Mucosa of descending colon (tissue), 3 donors: ENCODE results near the gene ADAMTS17. TPM values are rescaled to one million over a fixed set of nuclear protein-coding genes. Genes with fewer than 3 reads are reported as not detected.

Source experiments
- ATAC-seq: fragments of 200-7000 bp; cut with Tn5 transposase; one replicate; pipeline ENCODE4 v1.9.1; 2020; ENCODE audit warnings: mild to moderate bottlenecking, moderate library complexity
- DNase-seq, 3 donors: peaks; one replicate each; pipeline ENCODE4 v3.0.0-alpha.2; 2020
- H3K36me3 ChIP-seq: fragments of 200-600 bp; one replicate; pipeline ENCODE4 v1.8.0; 2021; ENCODE audit warnings: low read depth, mild to moderate bottlenecking
- H3K4me1 ChIP-seq: fragments of 200-600 bp; one replicate; pipeline ENCODE4 v1.8.0; 2021; ENCODE audit warnings: low read depth, mild to moderate bottlenecking
- H3K4me3 ChIP-seq: fragments of 200-600 bp; one replicate; pipeline ENCODE4 v1.8.0; 2021; ENCODE audit warnings: mild to moderate bottlenecking
- H3K9me3 ChIP-seq: fragments of 200-600 bp; one replicate; pipeline ENCODE4 v1.8.0; 2021; ENCODE audit warnings: mild to moderate bottlenecking
- intact Hi-C, 2 donors: fragments of 100-400 bp; cut with DNase I in 1 of 2; cut with micrococcal nuclease in 1 of 2; formaldehyde crosslinking; loops; one replicate each; pipeline versions ENCODE4 v1.11.0 to v1.11.1; 2022; cut with DNase I, micrococcal nuclease
- total RNA-seq, 3 donors: library from RNA; stranded (reverse); fragmentation: NEBNext Ultra II Directional in 2 of 3; extraction: Animal tissue kit (Norgen Biotek cat#: 25700) in 2 of 3; gene quantifications; one replicate each; pipeline versions ENCODE4 v1.2.1 to v1.2.4, GENCODE V29; 2021 to 2023
- TF ChIP-seq, protein P1 (sequence below): fragments of 200-600 bp; IDR thresholded peaks from one replicate; pipeline ENCODE4 v1.8.0; 2022; ENCODE audit warnings: antibody characterized with exemption, mild to moderate bottlenecking
- donor health status: DM: no; HTN: no; CAD: no; lungs with moderate emphysema.
- donor health status: DM: no; HTN: no; CAD: no.
- donor health status: DM: no; HTN: yes; CAD: no.

ADAMTS17 gene
- total RNA-seq, 3 donors from 2014 or later: 5.2 to 13.8 (median 6.3) TPM

DNA sequence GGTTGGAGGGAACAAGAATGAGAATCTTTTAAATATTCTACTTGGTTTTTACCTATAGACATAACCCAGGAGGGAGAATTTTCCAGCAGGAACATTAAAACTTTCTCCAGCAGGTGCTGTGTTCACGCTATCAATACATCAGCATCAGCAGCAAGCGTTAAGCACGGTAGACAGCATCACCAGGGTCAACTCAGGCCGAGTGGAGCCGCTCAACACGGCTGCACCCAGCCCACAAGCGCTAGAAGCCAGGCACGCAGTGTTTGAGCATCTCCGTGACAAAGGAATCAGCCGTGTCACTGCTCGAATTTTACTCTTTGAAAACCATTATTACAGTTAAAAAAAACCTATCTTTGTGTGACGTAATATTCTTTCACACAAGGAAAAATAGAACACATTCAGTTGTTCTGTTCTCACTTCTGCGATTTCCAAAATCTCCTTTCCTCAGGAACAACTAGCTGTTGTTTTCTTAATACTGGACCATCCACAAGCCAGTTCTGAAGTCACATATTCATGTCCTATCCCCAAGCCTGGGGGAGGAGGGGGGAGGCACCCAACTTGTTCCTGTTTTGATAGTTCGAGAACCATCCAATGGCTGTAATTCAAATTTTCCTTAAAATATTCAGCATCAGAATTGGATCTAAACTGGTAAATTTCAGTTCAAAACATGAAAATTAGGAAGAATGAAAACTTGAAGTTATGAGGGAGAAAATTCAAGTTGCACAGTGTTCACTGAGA is 77.9 kb downstream of the ADAMTS17 start:
- DNase-seq: no peak
- H3K4me1 ChIP-seq: no peaks in the 10 kb centered on the region
- H3K9me3 ChIP-seq: no peaks in the 10 kb centered on the region
- H3K4me3 ChIP-seq: no peak overlapping the region
- no peaks in the 10 kb centered on the region for H3K36me3 ChIP-seq
- no peak for ATAC-seq
- intact Hi-C loops: no loop called here
- TF ChIP-seq, protein P1, sequence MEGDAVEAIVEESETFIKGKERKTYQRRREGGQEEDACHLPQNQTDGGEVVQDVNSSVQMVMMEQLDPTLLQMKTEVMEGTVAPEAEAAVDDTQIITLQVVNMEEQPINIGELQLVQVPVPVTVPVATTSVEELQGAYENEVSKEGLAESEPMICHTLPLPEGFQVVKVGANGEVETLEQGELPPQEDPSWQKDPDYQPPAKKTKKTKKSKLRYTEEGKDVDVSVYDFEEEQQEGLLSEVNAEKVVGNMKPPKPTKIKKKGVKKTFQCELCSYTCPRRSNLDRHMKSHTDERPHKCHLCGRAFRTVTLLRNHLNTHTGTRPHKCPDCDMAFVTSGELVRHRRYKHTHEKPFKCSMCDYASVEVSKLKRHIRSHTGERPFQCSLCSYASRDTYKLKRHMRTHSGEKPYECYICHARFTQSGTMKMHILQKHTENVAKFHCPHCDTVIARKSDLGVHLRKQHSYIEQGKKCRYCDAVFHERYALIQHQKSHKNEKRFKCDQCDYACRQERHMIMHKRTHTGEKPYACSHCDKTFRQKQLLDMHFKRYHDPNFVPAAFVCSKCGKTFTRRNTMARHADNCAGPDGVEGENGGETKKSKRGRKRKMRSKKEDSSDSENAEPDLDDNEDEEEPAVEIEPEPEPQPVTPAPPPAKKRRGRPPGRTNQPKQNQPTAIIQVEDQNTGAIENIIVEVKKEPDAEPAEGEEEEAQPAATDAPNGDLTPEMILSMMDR: no peak

DNA sequence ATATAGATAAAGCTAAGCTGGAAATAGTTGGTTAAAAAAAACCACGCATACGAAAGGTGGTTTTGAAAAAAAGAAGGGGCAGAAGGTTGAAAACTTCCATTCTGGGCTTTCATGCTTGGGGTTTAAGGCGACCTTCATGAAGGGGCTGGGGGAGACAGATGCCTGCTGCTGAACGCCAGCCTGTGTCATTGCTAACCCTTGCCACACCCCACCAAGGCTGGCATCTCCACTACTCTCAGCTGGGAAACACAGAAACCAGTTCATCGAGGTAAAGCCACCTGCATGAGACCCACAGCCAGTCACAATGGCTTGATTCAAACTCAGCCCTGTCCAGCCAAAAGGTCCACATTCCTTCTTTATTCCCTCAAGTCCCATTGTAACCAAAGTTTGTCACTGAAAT is 78.7 kb downstream of the ADAMTS17 start:
- DNase-seq (no peak), ATAC-seq (no peak)
- TF ChIP-seq, protein P1: no peak
- Histone ChIP-seq H3K9me3 (no peaks in the 10 kb centered on the region), H3K36me3 (no peaks in the 10 kb centered on the region), H3K4me3 (no peak overlapping the region), H3K4me1 (no peaks in the 10 kb centered on the region)
- intact Hi-C loops: no loop called here

DNA sequence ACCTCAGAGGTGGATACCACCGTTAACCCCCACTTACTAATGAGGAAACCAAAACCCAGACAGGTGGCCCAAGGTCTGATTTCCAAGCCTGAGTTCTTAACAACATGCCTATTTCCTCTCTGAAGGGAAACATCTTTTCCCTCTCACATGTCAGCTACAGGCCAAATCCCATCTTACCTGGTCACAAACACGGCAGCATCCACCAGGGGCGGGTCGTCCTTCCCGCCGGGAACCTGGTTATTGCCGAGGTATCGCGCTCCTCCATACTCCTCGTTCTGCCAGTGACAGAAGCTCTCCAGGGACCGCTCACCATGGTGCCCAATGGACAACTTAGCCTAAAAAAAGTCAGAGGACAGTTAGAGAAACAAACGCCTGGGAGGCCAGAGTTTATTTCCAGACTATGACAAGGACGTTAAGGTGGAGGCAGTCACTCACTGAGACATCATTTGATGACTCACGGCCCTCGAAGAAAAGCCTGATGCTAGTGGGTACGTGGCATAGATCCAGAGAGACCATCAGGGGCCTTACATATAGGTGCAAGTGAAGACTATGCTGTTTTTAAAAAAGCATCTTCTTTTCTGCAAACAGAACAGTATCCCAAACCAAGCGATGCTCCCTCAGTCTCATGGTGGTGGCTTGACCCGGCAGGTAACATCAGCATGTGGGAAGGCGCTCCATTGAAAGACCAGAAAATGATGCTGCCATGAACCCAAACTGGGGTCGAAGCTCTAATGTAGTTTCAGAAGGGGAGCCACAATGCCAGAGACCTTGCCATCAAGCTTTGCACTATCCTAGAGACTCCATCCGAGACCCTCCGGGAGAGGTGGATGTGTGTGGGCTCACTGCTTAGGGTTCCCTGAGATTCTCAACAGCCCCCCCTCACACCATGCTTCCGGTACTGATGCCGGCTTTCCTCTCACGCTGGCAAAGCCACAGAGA is 80.2 kb downstream of the ADAMTS17 start:
- intact Hi-C loops: no loop called here
- H3K4me1 ChIP-seq: no peaks in the 10 kb centered on the region
- no peaks in the 10 kb centered on the region for H3K9me3 ChIP-seq
- no peak overlapping the region for H3K4me3 ChIP-seq
- TF ChIP-seq, protein P1: no peak
- no peak for DNase-seq
- ATAC-seq: no peak
- no peaks in the 10 kb centered on the region for H3K36me3 ChIP-seq

DNA sequence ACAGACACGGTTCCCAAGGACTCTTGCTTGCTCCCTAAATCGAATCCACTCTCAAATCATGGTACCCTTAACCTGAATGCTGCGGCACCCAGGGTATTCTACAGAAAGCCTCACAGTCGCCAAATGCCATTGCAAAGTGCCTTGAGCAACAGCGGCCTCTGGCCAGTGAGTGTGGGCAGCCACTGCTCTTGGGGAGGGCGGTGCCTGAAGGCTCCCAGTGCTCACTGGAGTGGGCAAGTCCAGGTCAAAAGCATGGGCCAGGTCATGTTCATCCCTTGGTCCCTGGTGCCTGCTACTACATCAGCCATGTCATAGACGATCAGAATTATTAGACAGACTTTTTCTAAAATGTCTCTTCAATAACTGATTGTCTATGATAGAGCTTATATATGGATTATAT is 82.5 kb downstream of the ADAMTS17 start:
- Histone ChIP-seq H3K4me3 (no peak overlapping the region), H3K4me1 (no peaks in the 10 kb centered on the region), H3K36me3 (no peaks in the 10 kb centered on the region), H3K9me3 (no peaks in the 10 kb centered on the region)
- intact Hi-C loops: no loop called here
- TF ChIP-seq, protein P1: no peak
- DNase-seq: no peak
- no peak for ATAC-seq

DNA sequence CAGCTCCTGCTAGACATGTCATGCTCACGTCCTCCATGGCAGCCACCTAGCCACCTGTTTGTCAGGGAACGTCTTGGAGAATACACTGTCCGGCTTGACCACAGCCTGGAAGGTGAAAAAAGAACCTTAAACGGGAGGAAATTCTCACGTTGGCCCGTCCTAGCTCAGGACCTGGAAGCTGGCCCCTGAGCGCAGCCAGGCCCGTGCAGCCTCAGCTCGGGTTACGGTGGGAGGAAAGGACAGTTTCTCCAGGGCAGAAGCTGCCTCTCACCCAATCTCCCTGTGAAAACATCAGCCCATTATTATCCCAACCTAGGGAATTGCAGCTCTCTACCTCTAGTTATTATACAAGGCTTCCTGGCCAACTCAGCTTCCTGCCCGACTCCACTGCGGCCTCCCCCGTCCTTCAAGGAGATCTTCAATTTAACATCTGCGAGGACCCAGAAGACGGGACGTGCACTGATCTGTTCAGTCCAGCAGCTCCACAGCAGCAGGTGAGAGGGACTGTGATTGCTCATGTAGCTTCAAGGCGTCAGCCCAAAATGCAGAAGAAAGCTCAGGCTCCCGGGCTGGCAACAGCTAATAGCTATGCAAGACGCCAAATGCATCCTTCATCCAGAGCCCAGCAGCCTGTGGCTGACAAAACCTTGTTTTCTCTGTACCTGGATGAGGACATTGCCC is 84.7 kb downstream of the ADAMTS17 start:
- ATAC-seq: no peak
- no peak for DNase-seq
- TF ChIP-seq, protein P1: no peak
- Histone ChIP-seq H3K36me3 (no peaks in the 10 kb centered on the region), H3K4me1 (peaks cover 4% of the 10 kb centered on the region), H3K4me3 (no peak overlapping the region), H3K9me3 (no peaks in the 10 kb centered on the region)
- intact Hi-C loops: no loop called here
